Measurements from ENCODE around the gene KCP.

Gene KCP

GRCh38 chr7:128855559-128855958 is 55.0 kb downstream of the KCP start:
- DNase-seq (ENCODE audit: low read depth) = no peak

DNA sequence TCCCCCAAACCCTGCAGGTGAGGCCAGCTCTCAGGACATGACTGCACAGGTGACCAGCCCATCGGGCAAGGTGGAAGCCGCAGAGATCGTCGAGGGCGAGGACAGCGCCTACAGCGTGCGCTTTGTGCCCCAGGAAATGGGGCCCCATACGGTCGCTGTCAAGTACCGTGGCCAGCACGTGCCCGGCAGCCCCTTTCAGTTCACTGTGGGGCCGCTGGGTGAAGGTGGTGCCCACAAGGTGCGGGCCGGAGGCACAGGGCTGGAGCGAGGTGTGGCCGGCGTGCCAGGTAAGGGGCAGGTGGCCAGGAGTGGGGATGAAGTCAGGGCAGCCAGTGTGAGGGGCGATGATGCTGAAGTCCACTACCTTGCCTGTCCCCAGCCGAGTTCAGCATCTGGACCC is 56.1 kb downstream of the KCP start:
- DNase-seq (ENCODE audit: low read depth) = no peak

DNA sequence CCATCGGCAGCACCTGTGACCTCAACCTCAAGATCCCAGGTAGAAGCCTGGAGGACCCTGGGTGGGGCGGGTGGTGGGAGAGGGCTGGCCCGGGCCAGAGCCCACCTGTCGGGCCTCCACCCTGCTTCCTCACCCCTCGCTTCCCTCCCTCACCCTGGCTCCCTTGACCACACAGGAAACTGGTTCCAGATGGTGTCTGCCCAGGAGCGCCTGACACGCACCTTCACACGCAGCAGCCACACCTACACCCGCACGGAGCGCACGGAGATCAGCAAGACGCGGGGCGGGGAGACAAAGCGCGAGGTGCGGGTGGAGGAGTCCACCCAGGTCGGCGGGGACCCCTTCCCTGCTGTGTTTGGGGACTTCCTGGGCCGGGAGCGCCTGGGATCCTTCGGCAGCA is 56.7 kb downstream of the KCP start:
- no peak for DNase-seq (ENCODE audit: low read depth)

DNA sequence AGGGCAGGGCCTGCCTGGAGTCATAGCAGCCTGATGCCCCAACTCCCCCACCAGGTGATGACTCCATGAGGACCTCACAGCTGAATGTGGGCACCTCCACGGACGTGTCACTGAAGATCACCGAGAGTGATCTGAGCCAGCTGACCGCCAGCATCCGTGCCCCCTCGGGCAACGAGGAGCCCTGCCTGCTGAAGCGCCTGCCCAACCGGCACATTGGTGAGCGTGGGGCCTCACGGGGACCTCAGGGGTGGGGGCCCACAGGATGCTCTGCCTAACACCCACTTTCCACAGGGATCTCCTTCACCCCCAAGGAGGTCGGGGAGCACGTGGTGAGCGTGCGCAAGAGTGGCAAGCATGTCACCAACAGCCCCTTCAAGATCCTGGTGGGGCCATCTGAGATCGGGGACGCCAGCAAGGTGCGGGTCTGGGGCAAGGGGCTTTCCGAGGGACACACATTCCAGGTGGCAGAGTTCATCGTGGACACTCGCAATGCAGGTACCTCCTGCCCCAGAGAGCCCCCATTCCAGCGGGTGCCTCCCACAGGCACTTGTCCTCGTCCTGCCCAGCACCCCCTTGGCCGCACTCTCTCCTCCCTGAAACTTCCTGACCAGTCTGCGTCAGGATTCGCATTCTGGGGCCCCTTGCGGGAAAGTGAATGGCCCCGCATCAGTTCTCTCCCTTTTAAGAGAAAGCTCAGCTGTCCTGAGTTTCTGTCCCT is 57.8 kb downstream of the KCP start:
- DNase-seq (ENCODE audit: low read depth) = no peak

- no peak for DNase-seq (ENCODE audit: low read depth)
Measured at GRCh38 chr7:128849804-128850490, 60.6 kb downstream of the KCP start.

- DNase-seq (ENCODE audit: low read depth) = no peak
Measured at GRCh38 chr7:128849156-128849515, 61.4 kb downstream of the KCP start.

DNA sequence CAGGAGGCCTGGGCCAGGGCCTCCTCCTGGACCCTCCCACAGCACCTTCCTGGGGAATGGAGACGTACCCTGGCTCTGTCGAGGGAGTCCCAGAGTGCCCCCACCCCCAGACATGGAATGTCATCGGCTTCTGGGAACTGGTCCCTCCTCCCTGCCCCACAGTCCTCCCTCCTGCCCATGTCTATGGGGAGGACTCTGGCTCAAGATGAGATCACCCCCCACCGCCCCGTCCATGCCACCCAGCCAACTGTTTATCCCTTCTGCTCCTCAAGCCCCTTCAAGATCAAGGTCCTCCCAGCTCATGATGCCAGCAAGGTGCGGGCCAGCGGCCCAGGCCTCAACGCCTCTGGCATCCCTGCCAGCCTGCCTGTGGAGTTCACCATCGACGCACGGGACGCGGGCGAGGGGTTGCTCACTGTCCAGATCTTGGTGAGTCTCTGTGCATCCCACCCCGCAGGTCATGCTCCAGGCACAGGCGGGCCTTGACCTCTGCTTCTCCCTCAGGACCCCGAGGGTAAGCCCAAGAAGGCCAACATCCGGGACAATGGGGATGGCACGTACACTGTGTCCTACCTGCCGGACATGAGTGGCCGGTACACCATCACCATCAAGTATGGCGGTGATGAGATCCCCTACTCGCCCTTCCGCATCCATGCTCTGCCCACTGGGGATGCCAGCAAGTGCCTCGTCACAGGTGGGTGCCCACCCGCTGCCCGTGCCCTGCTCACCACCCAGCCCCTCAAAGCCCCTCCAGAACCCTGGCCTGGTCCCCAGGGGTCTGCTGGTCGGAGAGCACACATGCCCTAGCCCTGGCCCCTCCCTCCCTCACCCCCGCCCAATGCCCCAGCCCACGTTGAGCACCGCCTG is 62.0 kb downstream of the KCP start:
- DNase-seq (ENCODE audit: low read depth) = no peak

DNA sequence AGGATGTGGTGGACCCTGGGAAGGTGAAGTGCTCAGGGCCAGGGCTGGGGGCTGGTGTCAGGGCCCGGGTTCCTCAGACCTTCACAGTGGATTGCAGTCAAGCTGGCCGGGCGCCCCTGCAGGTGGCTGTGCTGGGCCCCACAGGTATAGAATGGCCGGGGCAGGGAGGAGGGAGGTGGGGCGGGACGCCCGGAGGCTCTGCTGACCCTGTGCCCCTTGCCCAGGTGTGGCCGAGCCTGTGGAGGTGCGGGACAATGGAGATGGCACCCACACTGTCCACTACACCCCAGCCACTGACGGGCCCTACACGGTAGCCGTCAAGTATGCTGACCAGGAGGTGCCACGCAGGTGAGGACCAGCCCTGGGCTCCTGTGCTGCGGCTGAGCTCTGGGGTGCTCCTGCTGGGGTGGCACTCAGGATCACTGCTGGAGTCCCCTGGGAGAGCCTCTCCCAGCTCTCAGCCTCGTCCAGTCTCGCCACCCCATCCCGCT is 62.7 kb downstream of the KCP start:
- no peak for DNase-seq (ENCODE audit: low read depth)

GRCh38 chr7:128846781-128847444 is 63.6 kb downstream of the KCP start:
- no peak for DNase-seq (ENCODE audit: low read depth)

DNA sequence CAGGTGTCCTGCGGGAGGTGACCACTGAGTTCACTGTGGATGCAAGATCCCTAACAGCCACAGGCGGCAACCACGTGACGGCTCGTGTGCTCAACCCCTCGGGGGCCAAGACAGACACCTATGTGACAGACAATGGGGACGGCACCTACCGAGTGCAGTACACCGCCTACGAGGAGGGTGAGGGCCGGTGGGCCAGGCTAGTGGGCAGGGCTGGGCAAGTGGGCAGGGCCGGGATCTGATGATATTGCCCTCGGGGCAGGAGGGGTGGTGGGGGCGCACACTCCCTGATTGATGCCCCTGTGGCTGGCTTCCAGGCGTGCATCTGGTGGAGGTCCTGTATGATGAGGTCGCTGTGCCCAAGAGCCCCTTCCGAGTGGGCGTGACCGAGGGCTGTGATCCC is 64.5 kb downstream of the KCP start:
- no peak for DNase-seq (ENCODE audit: low read depth)

GRCh38 chr7:128845475-128845874 is 65.0 kb downstream of the KCP start:
- no peak for DNase-seq (ENCODE audit: low read depth)

GRCh38 chr7:128844777-128845311 is 65.7 kb downstream of the KCP start:
- DNase-seq (ENCODE audit: low read depth) = no peak

GRCh38 chr7:128843938-128844621 is 66.4 kb downstream of the KCP start:
- no peak for DNase-seq (ENCODE audit: low read depth)

GRCh38 chr7:128842674-128843641 is 67.6 kb downstream of the KCP start:
- no peak for DNase-seq (ENCODE audit: low read depth)

GRCh38 chr7:128841921-128842673 is 68.4 kb downstream of the KCP start:
- DNase-seq (ENCODE audit: low read depth) = peak; percentile 34

DNA sequence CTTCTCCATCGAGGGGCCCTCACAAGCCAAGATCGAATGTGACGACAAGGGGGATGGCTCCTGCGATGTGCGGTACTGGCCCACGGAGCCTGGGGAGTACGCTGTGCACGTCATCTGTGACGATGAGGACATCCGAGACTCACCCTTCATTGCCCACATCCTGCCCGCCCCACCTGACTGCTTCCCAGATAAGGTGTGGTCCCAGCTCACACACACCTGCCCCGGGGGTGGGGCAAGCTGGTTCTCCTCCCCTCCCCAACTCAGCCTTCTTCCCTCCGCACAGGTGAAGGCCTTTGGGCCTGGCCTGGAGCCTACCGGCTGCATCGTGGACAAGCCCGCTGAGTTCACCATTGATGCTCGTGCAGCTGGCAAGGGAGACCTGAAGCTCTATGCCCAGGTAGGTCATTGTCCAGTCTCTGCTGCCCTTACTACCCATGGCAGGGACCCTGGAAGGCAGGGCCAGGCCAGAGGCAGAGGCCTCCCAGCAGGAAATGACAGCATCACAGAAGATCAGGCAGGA is 69.3 kb downstream of the KCP start:
- DNase-seq (ENCODE audit: low read depth) = no peak

DNA sequence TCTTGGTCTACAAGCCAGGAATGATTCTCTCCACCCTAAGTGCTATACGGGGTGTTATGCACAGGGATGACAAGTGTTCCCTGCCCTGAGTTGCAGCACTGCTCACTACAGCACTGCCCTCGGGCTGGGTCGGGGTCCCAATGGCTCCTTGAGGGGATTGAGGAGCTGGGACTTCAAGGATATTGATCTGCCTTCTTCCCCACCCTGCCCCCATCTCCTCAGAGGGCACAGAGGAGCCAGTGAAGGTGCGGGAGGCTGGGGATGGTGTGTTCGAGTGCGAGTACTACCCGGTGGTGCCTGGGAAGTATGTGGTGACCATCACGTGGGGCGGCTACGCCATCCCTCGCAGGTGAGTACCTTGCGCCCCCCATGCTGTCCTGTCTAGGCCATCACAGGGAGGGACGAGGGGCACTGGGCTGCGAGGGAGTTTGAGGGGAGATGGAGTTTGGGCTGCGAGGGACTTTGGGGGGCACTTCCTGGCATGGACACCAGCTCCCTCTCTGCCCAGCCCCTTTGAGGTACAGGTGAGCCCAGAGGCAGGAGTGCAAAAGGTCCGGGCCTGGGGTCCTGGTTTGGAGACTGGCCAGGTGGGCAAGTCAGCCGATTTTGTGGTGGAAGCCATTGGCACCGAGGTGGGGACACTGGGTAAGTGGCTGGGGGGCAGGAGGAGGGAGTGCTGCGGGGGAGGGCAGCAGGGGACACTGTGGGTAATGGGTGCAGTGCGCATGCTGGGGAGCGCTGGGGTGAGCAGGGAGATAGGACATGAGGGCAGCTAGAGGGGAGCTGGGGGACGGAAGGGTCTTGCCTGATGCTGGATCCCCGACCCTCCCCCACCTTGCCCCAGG is 70.0 kb downstream of the KCP start:
- DNase-seq (ENCODE audit: low read depth) = no peak

DNA sequence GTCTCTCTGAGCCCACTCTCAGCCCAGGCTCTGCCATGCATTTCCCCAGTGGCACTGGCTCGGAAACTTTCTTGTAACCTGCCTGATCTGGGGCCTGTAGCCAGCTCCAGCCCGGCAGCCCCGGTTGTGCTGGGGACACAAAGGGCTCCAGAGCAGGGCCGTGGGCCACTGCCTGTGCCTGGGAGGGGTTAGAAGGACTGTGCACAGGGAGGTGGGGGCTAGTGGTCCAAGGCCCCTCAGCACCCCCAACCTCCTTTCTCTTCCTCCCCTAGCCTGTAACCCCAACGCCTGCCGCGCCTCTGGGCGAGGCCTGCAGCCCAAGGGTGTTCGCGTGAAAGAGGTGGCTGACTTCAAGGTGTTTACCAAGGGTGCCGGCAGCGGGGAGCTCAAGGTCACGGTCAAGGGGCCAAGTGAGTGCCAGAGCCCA is 70.7 kb downstream of the KCP start:
- DNase-seq (ENCODE audit: low read depth) = no peak
